Globus pallidus (tissue), 1 donor: ENCODE data around the gene HMCN2.
"Not testable (repeated sequence)": the region's sequence is repeated elsewhere in the genome, so short reads cannot be mapped to it uniquely, and the experiment has no call there.

Source experiments
- DNase-seq: peaks from one replicate; pipeline ENCODE4 v3.0.0-alpha.2; 2015; ENCODE audit warnings: low spot score

HMCN2 gene

DNA sequence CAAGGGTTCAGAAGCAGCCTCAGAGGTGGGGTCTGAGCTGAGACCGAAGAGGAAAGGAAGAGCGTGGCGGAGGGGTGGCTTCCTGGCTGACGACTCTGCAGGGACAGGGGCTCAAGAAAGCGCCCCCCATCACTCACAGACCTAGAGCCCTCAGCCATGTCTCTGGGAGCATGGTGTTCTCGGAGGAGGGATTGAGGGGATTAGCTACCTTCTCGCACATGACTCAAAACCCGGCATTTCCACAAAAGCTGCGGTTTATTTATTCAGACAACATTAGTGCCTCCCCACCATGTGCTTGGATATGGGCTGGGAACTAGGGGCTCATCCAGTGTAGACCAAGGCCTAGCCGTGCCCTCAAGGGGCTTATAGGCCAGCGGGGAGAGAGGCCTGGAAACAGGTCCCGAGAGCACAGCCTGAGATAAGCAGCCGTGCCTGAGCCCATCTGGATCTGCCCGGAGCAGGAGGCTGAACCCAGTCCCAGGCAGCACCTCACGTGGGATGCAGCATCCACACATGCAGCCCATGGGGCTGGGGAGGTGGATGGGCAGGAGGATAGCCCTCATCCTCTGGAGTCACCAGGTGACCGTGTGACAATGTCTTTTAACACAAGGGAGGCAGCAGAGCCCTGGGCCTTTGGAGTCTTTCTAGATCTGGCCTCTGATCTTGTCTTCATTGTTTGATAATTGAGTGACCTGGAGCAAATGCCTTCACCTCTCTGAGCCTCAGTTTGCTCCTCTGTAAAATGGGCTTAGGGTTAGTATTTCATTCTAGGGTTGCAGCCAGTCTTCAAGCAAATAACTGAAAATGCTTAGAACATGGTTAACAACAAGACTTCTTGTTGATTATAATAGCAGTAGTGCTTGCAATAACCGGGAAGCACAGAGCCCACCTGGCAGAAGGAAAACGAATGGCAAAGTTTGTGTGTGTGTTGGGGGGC is 878 bp upstream of the HMCN2 start:
- no peak for DNase-seq

DNA sequence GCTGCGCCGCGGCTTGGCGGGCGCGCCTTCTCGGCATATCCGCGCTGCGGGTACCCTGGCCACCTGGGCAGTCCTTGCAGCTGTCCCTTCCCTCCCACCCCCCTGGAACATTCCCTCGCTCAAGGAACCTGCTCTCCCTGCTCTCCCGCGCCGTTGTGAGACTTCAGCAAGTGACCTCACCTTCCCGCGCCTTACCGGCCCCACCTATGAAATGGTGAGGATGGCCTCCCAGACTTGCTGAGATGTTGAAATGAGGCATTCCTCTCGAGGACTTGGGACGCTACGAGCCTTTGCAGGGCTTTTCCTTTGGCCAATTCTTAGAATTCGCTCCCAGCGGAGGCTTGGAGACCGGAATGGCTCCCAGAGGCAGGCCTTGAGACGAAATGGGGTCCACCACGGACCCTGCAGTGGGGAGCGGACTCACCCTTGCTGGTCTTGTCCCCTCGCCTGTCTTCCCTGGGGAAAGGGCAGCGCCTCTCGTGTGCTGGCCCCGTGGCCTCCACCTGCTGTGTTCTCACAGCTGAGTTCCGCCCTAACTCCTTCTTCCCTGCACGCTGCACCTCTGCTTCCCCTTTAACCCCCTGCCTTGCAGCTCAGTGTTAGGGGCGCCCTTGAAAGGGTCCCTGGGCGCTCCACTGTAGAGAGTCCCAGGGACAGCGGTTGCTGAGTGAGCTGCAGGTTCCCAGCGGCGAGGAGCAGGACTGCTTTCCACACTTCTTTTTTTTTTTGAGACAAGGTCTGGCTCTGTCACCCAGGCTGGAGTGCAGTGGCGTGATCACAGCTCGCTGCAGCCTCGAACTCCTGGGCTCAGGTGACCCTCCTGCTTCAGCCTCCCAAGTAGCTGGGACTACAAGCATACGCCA is 907 bp downstream of the HMCN2 start:
- no peak for DNase-seq

DNA sequence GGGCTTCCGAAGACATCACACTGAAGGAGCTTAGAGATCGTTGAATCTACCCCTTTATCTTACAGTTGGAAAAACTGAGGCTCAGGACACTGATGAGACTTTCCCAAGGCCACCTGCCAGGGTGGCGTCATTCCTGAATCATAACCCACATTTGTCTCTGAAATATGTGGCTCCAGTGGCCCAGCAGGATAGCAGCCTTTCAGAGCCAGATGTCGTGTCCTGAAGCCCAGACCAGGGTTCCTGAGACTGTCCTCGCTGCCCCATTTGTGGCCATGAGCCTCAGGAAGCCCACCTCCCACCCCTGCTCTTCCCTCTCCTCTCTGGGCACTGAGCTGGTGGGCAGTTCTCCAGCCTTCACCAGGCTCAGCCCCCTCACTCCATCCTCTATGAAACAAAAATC is 2.4 kb downstream of the HMCN2 start:
- DNase-seq = no peak

DNA sequence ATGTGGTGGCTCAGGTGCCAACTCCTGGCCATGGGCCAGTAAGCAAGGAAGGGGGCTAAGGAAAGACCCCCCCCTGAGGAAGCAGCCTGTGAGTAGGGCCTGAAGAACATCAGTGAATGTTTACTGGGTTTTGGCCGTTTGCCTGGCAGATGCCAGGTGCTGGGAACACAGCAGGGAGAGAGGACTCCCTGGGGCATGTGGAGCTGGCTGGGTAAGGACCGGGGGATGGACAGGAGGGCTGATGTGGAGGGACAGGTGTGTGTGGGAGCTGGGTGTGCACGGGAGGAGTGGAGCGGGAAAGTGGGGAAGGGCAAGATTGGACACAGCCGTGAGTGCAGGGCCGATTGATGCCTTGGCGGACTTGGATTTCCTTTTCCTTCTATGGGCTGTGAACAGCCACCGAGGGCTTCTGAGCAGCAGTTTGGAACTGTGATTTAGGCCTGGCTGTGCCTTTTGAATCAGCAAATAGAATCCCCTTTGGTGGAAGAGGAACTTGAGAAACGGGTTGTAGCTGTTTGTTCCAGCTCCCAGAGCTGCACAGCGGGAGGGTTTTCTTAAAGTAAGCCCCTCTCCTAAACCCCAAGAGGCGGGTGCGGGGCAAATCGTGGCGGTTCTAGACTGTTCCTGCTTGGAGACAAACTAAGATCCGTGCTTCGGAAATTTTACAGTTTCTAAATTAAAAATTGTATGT is 3.1 kb downstream of the HMCN2 start:
- DNase-seq = peak; percentile 11

DNA sequence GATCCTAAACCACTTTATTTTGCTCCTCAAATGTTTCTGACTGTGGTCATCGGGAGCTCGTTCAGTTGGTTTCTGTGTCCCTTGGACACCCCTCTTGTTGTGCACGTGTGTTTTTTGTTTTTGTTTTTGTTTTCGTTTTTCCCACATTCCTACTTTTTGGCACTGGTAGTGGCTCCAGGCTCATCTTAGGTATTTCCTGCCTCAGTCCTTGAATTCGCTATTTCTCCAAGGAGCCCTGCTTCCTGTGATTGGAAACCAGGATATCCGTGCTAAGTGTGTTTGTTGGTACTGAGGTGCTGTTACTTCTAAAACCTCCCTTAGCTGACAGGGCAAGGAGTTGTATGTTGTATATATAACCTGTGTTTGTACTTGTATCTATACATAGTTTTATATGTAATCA is 5.9 kb downstream of the HMCN2 start:
- DNase-seq = no peak

DNA sequence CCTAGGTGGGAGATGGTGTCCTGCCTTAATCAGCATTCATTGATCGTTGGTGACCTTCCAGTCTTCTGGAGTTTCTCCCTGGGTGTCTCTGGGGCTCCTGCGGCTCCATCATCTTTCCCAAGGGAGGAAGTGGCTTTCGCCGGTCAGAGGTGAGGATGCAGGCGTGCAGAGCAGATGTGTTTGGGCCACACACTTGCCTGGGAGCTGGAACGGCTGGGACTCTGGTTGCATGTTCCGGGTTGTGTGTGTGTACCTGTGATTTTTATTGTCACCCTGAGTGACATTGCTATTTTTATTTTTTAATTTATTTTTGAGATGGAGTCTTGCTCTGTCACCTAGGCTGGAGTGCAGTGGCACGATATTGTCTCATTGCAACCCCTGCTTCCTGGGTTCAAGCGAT is 9.6 kb downstream of the HMCN2 start:
- DNase-seq = no peak

DNA sequence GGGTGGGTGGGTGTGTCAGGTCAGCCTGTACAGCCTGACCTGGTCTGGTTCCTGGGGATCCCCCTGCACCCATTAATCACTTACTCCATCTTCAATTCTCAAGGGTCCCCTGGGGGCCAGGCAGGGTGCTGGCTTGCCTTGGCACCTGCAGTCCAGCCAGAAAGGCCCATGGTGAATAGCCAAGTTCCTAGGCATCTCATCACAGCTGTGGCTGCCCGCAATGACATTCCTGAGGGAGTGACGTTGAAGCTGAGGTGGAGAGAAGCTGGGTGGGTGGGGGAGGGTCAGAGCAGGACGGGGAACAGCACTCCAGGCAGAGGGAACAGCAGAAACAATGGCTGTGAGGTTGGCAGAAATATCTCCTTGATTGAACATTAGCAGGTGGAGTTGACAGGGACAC is 10.6 kb downstream of the HMCN2 start:
- no peak for DNase-seq

DNA sequence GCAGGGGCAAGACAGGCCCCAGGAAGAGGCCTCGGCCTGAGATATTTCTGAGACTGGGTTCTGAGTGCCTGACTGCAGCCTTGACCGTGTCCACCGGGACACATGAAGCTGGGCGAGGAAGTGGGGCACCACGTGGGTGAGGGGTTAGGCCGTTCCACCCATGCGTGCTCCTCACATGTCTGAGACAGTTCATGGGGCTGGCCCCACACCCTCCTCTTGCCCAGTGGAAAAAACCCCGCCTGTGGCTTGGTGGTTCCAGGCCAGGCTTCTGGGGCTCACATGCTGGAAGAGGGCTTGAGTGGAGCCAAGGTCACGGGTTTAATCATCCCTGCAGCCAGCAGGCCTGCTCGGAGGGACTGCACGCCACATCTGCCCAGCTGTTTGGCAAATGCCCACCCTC is 11.4 kb downstream of the HMCN2 start:
- DNase-seq = no peak

DNA sequence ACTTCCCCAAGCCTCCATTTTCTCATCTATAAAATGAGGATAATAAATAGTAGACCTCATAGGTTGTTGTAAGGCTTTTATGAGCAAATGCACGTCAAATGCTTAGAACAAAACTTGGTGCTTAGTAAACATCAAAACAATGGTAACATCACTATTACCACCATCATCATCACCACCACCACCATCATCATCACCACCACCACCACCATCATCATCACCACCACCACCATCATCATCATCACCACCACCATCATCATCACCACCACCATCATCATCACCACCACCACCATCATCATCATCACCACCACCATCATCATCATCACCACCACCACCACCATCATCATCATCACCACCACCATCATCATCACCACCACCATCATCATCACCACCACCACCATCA is 12.0 kb downstream of the HMCN2 start:
- DNase-seq = not testable (repeated sequence)

DNA sequence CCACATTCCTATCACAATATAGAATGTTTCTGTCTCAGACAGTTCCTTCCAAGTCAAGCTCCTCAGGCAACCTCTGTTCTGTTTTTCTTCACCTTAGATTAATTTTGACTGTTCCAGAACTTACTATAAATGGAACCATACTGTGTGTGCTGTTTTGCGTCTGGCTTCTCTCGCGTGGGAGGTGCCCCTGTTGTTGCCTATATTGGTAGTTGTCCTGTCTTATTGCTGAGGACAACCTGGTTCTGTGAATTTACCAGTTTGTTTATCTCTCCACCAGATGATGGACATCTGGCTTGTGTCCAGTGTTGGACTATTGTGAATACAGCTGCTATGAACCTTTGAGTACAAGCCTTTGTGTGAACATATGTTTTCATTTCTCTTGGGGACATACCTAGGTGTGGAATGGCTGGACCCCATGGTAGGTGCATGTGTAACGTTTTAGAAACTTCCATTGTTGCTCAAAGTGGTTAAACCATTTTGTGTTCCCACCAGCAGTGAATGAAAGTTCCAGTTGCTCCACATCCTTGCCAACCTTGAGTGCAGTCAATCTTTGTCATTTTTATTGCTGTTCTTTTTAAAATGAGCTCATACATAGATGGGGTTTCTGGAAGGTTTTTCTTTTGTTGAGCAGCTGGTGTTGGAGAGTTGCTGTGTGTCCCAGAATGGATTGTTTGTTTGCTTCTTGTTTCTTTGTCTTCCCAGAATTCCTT is 18.1 kb downstream of the HMCN2 start:
- no peak for DNase-seq

DNA sequence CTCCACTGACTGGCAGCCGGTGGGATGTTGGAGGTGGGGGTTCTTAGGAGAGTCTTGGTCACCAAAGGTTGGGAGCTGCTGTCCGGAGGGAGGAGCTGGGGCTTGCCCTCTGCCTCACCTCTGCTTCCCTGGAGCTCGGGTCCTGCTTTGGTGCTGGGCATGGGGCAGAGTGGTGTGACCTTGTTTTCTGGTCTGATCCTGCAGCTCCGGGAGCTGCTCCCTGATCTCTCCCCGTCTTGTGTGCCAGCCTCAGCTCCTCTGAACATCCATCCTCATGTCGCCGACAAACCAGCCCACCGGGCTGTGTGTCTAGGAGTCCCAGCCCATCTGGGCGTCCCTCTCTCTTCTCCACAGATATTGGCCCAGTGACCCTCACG is 18.7 kb downstream of the HMCN2 start:
- DNase-seq = no peak

DNA sequence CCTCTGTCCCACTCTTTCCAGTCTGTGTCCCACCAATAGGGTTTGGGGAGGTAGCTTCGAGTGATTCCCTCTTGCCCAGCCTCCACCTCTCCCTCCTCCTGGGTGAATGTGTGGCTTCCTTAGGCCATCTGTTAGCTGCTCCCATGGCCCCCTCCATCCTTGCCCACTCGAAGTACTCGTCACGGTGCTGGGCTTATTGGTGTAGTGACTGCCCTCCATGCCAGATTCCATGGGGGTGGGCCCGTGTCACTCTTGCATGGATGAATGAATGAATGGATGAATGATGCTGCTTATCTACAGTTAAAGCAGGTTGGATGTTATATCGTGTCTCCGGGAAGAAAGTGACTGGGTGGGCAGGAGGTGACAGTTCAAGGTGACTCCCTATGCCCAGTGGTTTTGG is 19.1 kb downstream of the HMCN2 start:
- DNase-seq = no peak

DNA sequence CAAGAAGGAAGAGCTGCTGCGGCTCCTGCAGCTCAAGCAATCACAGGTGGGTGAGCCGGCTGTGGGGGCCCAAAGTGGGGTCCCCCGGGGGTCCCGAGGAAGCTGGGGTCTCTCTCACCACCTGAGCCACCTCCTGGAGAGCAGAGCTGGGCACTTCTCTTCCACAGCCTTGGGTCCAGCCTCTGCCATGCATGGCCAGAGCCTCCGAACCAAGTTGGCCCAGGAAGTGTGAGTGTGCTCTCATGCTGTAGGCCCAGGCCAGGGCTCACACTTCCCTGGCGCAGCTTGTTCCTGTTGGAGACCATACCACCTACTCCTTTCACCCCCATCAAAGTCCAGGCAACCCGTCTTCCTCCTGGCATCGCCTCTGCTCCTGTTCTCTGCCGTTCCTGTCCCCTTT is 19.7 kb downstream of the HMCN2 start:
- no peak for DNase-seq

DNA sequence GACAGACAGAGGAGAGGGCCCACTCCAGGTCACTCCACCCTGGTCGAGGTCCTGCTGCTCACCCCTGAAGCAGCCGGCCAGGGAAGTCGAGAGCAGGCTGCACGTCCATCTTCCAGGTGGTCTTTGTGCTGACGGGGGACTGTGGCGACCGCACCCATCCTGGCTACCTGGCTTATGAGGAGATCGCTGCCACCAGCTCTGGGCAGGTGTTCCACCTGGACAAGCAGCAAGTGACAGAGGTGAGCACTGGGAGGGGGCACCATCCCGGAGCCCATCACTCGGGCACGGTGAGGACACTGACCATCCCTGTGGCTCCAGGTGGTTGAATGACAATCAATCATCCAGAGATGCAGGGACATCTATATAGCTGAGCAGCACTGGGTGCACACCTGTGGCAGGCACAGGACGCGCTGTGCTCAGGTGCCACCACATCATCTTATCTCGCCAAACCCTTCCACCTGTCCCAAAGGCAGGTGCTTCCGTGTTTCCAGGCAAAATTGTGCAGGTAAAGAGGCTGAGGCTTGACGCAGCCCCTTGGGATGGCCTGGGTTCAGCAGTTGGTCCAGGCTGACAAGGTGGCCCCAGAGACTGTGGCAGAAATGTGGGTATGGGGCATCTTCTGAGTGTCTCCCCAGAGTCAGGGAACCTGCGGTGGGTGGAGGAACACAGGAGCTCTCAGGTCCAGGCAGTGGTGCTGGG is 20.7 kb downstream of the HMCN2 start:
- no peak for DNase-seq

DNA sequence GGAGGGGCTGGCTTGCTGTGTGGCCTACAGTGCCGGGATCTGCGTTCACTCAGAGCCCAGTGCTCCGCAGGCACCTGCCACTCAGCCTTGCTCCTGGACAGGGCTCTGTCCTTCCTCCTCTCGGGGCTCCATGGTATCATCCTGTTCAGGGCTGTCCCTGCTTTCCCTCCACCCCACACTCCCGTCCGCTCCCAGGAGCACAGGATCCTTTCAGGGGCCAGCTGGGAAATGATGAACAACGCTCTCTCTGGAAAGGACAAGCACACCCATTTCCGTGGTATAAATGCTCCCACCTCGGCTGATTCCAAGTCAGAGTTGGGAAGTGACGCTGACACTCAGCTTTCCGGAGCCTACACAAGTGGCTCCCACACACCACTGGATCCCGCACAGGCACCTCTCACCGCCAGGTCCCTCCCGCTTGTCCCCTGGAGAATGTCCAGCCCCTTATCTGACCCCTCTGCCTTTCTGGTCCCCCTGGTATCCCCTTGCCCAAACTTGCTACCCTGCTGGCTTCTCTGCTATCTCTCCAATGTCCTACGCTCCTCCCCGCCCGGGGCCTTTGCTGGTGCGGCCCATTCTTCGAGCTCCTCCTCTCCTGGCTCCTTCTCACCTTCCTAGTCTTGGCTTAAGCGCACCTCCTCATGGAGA is 21.3 kb downstream of the HMCN2 start:
- DNase-seq = no peak

DNA sequence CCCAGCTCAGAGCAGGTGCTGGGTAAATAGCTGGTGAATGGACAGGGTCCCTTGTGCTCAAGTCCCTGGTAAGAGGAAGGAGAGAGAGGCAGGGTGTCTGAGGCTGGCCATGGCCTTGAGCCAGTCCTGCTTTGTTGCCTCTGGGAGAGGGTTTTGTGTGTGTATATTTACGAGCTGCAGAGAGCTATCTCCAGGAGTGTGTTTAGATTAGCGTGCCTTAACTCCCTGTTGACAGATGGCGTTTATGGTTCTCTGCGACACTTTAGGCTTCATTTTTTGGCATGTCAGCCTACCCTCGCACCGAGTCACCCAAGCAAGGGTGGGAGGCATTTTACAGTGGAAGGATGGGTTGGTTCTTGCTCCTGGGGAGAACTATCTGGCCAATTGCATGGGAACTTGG is 22.2 kb downstream of the HMCN2 start:
- DNase-seq = no peak

DNA sequence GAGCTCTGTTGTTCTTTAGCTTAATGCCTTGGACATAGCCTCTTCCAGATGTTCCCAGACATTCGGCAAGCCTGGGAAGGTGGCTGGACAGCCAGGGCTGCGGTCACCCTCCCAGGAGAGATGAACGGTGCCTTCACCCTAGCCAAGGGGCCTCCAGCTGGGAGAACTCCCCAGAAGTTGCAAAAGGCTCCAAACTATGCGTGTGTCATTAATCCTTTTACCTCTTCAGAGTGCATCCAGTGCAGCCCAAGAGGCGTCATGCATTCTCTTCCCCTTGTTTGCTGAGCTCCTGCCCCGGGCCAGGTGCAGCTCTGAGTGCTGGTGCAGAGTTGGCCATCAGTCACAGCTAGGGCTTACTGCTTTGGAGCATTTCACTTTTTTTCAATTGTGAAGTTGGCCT is 22.8 kb downstream of the HMCN2 start:
- DNase-seq = no peak

DNA sequence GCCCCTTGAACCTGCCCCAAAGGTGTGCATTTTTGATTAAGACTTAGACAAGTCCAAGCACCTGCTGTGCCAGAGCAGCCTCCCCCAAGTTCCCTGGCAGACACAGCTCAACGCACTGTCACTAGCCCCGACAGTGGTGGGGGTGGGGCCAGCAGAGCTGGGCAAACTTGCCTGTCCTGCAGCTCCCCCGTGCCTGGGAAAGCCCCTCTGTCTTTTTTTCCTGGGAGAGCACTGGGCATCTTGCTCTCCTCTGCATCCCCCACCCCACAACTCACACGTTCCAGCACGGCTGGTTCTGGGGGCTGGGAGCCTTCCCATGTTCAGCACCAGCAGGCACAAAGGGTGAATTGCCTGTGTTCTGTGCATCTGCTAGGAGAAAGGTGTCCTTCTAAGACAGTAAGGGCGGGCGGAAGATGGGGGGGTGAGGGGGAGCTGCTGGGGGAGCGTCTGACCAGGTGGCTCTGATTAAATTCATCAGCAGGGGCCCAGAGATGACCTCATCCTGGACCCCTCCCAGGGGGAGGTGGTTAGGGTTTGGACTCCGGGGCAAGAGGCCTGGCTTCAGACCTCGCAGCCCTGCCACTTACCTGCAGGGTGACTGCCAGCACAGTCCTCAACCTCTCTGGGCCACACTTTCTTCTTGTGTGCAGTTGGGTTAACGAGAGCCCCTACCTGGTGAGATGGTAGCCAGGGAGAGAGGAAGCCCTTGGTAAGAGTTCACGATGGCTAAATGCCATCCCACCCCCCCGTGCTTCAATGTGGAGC is 23.5 kb downstream of the HMCN2 start:
- no peak for DNase-seq

DNA sequence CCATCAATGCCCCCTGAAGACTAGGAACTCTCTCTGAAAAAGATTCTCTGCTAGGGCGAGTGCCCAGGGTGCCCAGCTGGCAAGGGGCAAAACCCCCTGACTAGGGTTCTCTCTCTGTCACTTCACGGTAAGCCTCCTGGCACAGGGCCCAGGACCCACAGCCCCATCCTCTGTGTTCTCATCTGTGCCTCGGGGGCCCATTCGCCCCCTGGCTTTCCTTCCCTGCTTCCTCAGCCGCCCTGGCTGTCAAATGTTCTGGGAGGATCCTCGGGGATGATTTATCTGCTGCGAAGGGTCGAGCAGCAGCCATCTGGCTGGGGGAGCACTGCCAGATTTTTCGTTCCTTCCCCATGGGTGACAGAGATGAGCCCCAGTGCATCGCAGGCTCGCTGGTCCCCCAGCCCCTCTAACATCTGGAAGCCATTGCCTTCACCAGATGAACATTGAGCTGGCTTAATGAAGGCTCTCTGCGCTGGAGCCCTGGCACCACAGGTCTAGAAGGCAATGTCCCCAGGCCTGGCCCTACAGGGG is 24.2 kb downstream of the HMCN2 start:
- DNase-seq = no peak
